Measurements from ENCODE around the gene JPT2.

JPT2 gene

GRCh38 chr16:1740781-1741490 is 62.9 kb downstream of the JPT2 start:
- DNase-seq, result no peak

DNA sequence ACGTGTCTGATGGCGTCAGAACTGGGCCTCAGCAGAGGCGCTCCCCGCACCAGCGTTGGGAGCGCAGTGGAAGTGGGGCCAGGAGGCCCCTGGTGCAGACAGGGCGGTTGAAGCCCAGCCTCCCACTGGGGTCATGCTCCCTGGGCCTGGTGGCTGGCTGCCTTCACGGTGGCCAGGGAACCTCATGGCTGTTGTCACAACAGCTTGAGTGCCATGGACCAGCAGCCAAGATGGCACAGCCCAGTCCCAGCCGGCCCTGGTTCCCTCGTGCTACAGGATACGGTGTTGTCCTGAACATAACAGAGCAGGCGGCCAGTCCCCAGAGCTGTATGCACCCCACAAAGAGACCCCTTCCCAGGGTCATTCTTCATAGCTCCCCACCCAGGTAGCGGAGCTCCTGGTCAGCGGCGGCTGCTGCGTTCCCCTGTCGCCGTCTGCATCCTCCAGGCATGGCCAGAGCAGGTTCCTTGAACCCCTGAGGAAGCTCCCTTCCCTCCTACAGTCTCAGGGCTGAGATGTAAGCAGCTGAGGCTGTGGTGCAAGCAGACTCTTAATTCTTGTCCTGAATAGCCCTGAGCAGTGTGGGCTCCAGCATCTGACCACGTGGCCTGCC is 63.6 kb downstream of the JPT2 start:
- DNase-seq, result peak in 1 of 2 experiments; percentile 13

DNA sequence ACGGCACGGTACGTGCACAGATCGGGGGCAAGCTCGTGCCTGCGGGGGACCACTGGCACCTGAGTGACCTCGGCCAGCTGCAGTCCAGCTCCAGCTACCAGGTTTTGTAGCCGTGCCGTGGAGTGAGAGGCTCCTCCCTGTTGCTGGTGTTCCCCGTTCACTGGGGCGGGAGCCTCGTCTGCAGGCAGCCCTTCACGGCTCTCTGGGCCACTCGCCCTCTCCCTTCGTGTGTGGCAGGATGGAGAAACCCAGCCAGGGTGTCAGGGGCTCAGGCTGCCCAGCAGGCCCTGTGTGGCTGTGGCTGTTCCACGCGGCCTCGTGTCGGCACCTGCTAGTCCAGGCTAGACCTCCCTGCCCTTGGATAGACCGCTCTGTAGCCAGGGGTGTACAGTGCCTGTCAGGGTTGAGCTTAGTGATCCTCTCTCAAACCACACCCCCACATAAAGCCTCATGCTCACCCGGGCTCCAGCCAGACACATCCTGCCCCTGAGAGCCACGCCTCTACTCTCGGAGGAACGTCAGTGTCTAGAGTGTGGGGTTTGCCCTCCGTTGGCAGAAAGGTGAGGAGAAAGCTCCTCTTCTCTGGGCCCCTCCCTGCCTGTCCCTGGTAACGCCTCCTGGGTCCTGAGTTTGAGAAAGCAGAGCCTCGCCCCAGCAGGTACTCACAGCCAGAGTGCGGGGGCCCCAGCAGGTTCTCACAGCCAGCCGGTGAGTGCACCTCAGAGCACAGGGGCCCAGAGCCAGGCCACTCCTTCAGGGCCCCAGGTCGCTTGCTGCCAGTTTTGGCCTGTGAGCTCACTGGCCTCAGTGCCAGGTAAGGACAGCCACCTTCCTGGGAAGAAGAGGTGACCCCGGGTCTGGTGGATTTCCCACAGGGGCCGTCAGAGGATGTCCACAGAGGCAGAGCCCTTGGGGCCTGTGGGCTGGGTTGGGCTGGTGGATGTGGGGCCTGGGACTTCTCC is 65.6 kb downstream of the JPT2 start:
- no peak for DNase-seq

- no peak for DNase-seq
Observed at GRCh38 chr16:1744338-1744840, 66.3 kb downstream of the JPT2 start.

GRCh38 chr16:1745181-1745899 is 67.3 kb downstream of the JPT2 start:
- no peak for DNase-seq

DNA sequence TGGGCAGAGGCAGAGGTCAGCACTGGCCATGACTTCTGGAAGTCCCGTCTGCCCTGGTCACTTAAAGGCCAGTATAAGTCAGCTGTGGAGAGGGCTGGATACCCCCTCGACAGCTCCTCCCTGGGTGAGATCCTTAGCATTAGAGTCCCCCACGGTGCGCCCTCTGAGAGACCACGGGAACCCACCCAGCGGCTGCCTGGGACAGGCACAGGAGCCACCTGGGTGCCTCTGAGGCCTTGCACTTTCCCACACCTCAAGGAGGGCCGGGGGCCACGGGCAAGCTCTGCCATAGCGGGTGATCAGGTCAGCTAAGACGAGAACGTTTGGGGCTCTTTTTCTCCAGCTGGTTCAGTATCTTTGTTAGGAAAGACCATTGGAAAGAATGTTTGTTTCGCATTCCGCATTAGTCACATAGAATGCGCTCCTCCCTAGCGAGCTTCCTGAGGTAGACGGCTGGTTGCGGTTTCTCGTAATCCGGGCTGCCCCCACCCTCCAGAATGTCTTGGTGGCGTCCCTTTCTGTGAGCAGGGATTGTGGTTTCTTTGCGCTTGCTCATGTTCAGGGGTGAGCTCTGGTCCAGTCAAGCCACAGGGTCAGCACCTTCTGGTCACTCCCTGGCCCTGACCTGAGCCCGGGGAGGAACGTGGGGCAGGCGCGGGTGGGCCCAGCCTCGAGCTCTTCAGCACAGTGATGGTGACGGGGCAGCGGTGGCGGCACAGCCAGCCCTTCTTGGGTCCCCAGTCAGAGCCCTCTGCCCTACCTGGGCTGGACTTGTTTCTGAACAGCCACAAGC is 68.0 kb downstream of the JPT2 start:
- DNase-seq, result no peak

GRCh38 chr16:1746693-1747195 is 68.7 kb downstream of the JPT2 start:
- DNase-seq, result no peak

- no peak for DNase-seq
Observed at GRCh38 chr16:1747934-1748333, 69.9 kb downstream of the JPT2 start.

- peak in 1 of 2 experiments; percentile 69 for DNase-seq
Observed at GRCh38 chr16:1749152-1750117, 71.4 kb downstream of the JPT2 start.

Measured in cerebellar nuclear complex (tissue), 1 donor.